Neural progenitor cell (in vitro differentiated cells): ENCODE data around the gene RHOBTB3. TPM values are rescaled to one million over a fixed set of nuclear protein-coding genes. Genes with fewer than 3 reads are reported as not detected.

Experiments used
- DNase-seq: peaks from one replicate; pipeline ENCODE4 v3.0.0-alpha.2; 2016; ENCODE audit warnings: low spot score
- H2AFZ ChIP-seq: fragments of 200-600 bp; sonication (generic); replicated peaks from 2 replicates; pipeline ENCODE4 v1.6.1; 2016; ENCODE audit warnings: antibody characterized with exemption
- H3F3A ChIP-seq: fragments of 200-600 bp; sonication (generic); 2 replicates; pipeline ENCODE4 v1.6.1; 2016; ENCODE audit warnings: antibody characterized with exemption, low read depth
- H3K27ac ChIP-seq: fragments of 200-600 bp; sonication (generic); 2 replicates; pipeline ENCODE4 v1.5.1; 2016; ENCODE audit warnings: mild to moderate bottlenecking
- H3K27me3 ChIP-seq: fragments of 200-600 bp; sonication (generic); 2 replicates; pipeline ENCODE4 v1.6.1; 2016; ENCODE audit warnings: mild to moderate bottlenecking, moderate library complexity
- H3K36me3 ChIP-seq: fragments of 200-600 bp; sonication (generic); 2 replicates; pipeline ENCODE4 v1.5.1; 2016
- H3K4me1 ChIP-seq: fragments of 200-600 bp; sonication (generic); 2 replicates; pipeline ENCODE4 v1.6.1; 2016; ENCODE audit warnings: mixed run types
- H3K4me2 ChIP-seq: fragments of 200-600 bp; sonication (generic); 2 replicates; pipeline ENCODE4 v1.6.1; 2016
- H3K4me3 ChIP-seq: fragments of 200-600 bp; sonication (generic); 2 replicates; pipeline ENCODE4 v1.5.1; 2016
- H3K79me2 ChIP-seq: fragments of 200-600 bp; sonication (generic); 2 replicates; pipeline ENCODE4 v1.6.1; 2016; ENCODE audit warnings: low read depth
- H3K9ac ChIP-seq: fragments of 200-600 bp; sonication (generic); 2 replicates; pipeline ENCODE4 v1.6.1; 2016
- H3K9me3 ChIP-seq: fragments of 200-600 bp; sonication (generic); 2 replicates; pipeline ENCODE4 v1.5.1; 2016; ENCODE audit warnings: low read depth
- H4K20me1 ChIP-seq: fragments of 200-600 bp; sonication (generic); 2 replicates; pipeline ENCODE4 v1.6.1; 2016; ENCODE audit warnings: low read depth
- H3K27ac Mint-ChIP-seq: 3 replicates; pipeline ENCODE4 v1.8.0; 2021; ENCODE audit warnings: mixed read lengths
- H3K27me3 Mint-ChIP-seq: 2 replicates; pipeline ENCODE4 v1.8.0; 2022; ENCODE audit warnings: low read depth, mild to moderate bottlenecking, inconsistent platforms, moderate library complexity, mixed read lengths; ENCODE audit not compliant: insufficient read depth
- H3K36me3 Mint-ChIP-seq: 3 replicates; pipeline ENCODE4 v1.8.0; 2021; ENCODE audit warnings: mixed read lengths
- H3K4me1 Mint-ChIP-seq: 3 replicates; pipeline ENCODE4 v1.8.0; 2021; ENCODE audit warnings: mixed read lengths
- H3K4me3 Mint-ChIP-seq: 3 replicates; pipeline ENCODE4 v1.8.0; 2021; ENCODE audit warnings: mild to moderate bottlenecking, moderate library complexity, mixed read lengths
- H3K9me3 Mint-ChIP-seq: 3 replicates; pipeline ENCODE4 v1.8.0; 2020; ENCODE audit warnings: mixed read lengths
- CTCF ChIP-seq: fragments of 200-600 bp; sonication (generic); IDR thresholded peaks from 2 replicates; pipeline ENCODE4 v1.5.1; 2017; ENCODE audit warnings: antibody characterized with exemption, mild to moderate bottlenecking
- EZH2 ChIP-seq: fragments of 200-600 bp; sonication (generic); IDR thresholded peaks from 2 replicates; pipeline ENCODE4 v1.6.1; 2017; ENCODE audit warnings: antibody characterized with exemption, mild to moderate bottlenecking, moderate library complexity
- EZH2phosphoT487 ChIP-seq: fragments of 200-600 bp; sonication (generic); IDR thresholded peaks from 2 replicates; pipeline ENCODE4 v1.6.1; 2017; ENCODE audit warnings: antibody characterized with exemption
- total RNA-seq: library from RNA; depleted of rRNA; stranded (reverse); fragments of >200 nt; gene quantifications from 2 replicates; pipeline ENCODE4 v1.2.3, GENCODE V29; 2015; ENCODE audit warnings: low replicate concordance

Gene RHOBTB3
- total RNA-seq, 1 donor from 2014 or later, result 3.6 TPM

DNA sequence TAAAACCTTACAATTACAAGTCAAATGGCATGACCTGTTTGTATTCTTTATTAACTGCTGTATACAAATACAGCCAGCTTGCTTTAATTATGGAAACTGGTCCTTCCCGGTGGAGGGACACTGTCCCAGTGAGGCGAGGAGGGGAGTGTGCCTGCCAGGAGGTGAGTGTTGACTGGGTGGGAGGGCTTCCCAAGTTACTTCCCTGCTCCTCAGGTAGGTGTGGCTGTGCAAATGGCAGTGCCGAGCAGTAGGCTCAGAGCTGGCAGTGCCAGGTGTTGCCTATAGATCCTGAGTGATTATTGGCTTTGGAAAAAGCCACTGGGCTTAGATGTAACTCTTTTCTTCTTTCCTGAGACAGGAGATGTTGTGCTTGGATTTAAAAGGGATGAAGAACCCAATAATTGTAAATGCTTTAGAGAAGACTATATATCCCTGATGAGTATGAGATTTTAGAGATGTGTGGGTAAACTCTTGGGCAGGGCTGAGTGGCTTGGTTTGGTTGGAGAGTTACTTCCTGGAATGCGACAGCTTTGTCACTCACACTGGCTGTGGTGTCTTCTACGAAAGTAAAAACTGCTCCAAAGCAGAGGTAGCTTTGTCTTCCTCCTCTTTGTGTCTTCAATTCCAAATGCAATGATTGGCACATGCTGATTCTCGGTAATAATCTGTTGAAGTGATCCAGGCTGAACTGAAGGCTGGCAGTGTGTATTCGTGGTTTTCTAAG lies 47.7 kb downstream of the RHOBTB3 start:
- H3K36me3 ChIP-seq, result no peaks in the 10 kb centered on the region
- no peak overlapping the region for H3K9ac ChIP-seq
- Mint-ChIP-seq H3K27me3 (peaks cover 3% of the 10 kb centered on the region), H3K27ac (no peak overlapping the region), H3K4me1 (no peaks in the 10 kb centered on the region), H3K4me3 (no peak overlapping the region), H3K9me3 (no peaks in the 10 kb centered on the region), H3K36me3 (peaks cover 5% of the 10 kb centered on the region)
- no peak for DNase-seq
- H3K4me3 ChIP-seq, result no peak overlapping the region
- no peaks in the 10 kb centered on the region for H3F3A ChIP-seq
- H3K4me1 ChIP-seq, result peaks cover 4% of the 10 kb centered on the region
- TF ChIP-seq CTCF (no peak), EZH2phosphoT487 (no peak), EZH2 (no peak)
- no peaks in the 10 kb centered on the region for H4K20me1 ChIP-seq
- H3K79me2 ChIP-seq, result no peaks in the 10 kb centered on the region
- no peaks in the 10 kb centered on the region for H3K9me3 ChIP-seq
- peak overlapping the region; percentile 79 for H2AFZ ChIP-seq
- no peak overlapping the region for H3K4me2 ChIP-seq
- H3K27me3 ChIP-seq, result no peaks in the 10 kb centered on the region
- no peak overlapping the region for H3K27ac ChIP-seq

GRCh38 chr5:95779611-95780010 lies 48.5 kb downstream of the RHOBTB3 start:
- no peak overlapping the region for H3K4me3 Mint-ChIP-seq
- TF ChIP-seq EZH2phosphoT487 (no peak), CTCF (no peak), EZH2 (no peak)
- no peak overlapping the region for H3K27ac Mint-ChIP-seq
- H3K4me1 Mint-ChIP-seq, result no peaks in the 10 kb centered on the region
- no peaks in the 10 kb centered on the region for H3K9me3 Mint-ChIP-seq
- Histone ChIP-seq H3K9ac (no peak overlapping the region), H3K4me3 (no peak overlapping the region), H3K36me3 (no peaks in the 10 kb centered on the region), H3K9me3 (no peaks in the 10 kb centered on the region), H3K79me2 (no peaks in the 10 kb centered on the region), H2AFZ (peak overlapping the region; percentile 79), H3K4me1 (peaks cover 4% of the 10 kb centered on the region), H3K27ac (no peak overlapping the region), H4K20me1 (no peaks in the 10 kb centered on the region), H3K4me2 (no peak overlapping the region), H3F3A (no peaks in the 10 kb centered on the region), H3K27me3 (no peaks in the 10 kb centered on the region)
- peaks cover 13% of the 10 kb centered on the region for H3K36me3 Mint-ChIP-seq
- no peak for DNase-seq
- H3K27me3 Mint-ChIP-seq, result peaks cover 3% of the 10 kb centered on the region

GRCh38 chr5:95780597-95780996 lies 49.5 kb downstream of the RHOBTB3 start:
- Mint-ChIP-seq H3K36me3 (peaks cover 20% of the 10 kb centered on the region), H3K4me3 (no peak overlapping the region), H3K27ac (no peak overlapping the region), H3K4me1 (no peaks in the 10 kb centered on the region), H3K9me3 (no peaks in the 10 kb centered on the region), H3K27me3 (peaks cover 3% of the 10 kb centered on the region)
- no peak overlapping the region for H3K27ac ChIP-seq
- H3K36me3 ChIP-seq, result no peaks in the 10 kb centered on the region
- no peak overlapping the region for H3K4me3 ChIP-seq
- DNase-seq, result no peak
- no peaks in the 10 kb centered on the region for H3K9me3 ChIP-seq
- H3K27me3 ChIP-seq, result no peaks in the 10 kb centered on the region
- peaks cover 4% of the 10 kb centered on the region for H3K4me1 ChIP-seq
- no peak for TF ChIP-seq CTCF
- no peak overlapping the region for H2AFZ ChIP-seq
- no peak overlapping the region for H3K9ac ChIP-seq
- H3F3A ChIP-seq, result no peaks in the 10 kb centered on the region
- H4K20me1 ChIP-seq, result no peaks in the 10 kb centered on the region
- H3K4me2 ChIP-seq, result no peak overlapping the region
- no peaks in the 10 kb centered on the region for H3K79me2 ChIP-seq
